Astrocyte of the hippocampus (primary cell): ENCODE results near the gene GLG1.

Source experiments
- DNase-seq: peaks from one replicate; pipeline ENCODE4 v3.0.0; 2011; ENCODE audit warnings: low read depth, low spot score

GLG1 gene

GRCh38 chr16:74472540-74472939, 134.4 kb downstream of the GLG1 start:
- no peak for DNase-seq

GRCh38 chr16:74472010-74472409, 134.9 kb downstream of the GLG1 start:
- DNase-seq: no peak

DNA sequence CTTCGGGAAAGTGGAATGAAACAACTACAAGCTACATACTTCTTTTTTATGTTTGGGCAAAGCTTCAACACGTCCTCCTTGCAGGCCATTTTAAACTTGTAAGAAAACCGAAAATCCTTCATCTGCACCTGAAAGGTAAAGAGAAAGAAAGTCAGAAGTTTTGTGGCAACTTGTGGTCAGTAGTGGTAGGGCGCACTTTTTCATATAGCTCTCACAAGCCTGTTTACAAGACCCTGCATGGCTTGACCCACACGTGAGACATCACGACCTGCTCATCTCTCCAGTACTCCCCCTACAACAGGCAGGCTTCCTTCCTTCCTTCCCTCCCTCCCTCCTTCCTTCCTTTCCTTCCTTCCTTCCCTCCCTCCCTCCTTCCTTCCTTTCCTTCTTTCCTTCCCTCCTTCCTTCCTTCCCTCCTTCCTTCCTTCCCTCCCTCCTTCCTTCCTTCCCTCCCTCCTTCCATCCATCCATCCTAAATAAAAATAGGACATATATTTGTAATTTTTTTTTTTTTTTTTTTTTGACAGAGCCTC, 136.9 kb downstream of the GLG1 start:
- no peak for DNase-seq

DNA sequence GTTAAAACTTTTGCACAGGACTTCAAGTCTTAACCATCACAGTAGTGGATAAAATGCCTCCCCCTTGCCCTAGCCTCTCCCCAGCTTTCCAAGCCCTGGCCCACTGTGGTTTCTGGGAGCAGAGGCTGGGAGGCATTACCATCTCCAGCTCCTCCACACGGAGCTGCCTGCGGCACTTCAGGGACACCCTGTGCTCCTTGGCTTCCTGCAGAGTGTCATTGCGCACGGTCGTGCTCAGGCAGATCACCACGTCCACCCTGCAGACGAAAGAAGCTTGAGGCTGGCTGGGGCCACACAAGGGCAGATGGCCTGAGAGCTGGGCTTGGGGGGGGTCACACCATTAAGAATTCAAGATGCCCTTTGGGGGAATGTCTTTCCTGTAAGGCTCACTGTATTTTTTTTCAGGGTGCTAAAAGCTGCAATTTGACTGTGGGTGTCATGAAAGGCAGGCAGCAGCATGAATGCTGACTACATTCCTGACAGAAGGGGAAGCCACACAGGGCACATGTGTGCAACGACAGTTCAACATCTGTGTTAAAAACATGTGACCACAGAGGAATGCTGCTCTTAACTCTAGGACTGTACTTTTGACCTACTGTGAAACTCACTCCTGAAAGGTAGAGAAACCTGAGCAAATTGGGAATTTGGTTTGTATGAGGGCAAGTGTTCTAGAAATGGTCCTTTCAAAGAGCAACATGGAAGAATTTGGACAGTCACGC, 137.9 kb downstream of the GLG1 start:
- no peak for DNase-seq

- DNase-seq: no peak
Measured at GRCh38 chr16:74466872-74467271, 140.0 kb downstream of the GLG1 start.

- DNase-seq: no peak
Measured at GRCh38 chr16:74465851-74466685, 140.8 kb downstream of the GLG1 start.

GRCh38 chr16:74465281-74465680, 141.6 kb downstream of the GLG1 start:
- no peak for DNase-seq

DNA sequence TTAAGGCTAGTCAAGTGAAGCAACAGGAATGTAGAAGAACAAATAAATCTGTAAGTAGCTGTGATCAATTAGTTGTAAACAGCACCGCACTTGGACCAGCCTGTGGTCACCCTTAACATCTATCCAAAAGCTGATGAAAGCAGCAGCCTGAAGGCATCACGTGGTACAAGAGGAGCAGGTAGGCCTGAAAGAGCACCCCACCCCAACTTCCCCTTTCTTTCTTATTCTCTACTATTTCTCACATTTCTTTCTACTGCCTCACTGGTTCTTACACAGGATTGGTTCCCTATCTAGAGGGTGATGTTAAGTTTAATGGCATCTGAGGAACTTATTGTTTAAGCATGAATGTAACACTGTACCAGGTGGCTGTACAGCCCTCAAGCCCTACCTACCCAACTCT, 143.0 kb downstream of the GLG1 start:
- DNase-seq: no peak

DNA sequence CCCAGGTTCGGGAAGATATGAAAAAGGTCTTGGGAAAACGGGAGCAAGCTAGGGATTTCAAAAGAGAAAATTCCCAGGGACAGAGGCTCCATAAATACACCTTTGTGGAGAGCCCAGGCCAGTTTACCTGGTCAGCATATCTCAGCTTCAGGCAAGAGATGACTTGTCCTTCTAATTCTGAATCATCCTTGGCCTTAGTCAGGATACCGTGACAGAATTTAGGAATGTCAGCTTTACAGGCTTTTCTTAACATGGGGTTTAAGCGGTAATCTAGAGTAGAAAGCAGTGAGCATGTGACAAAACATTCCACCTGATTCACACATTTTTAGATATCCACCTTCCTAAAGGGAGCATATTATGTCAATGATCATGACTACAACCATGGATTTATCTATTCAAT, 144.6 kb downstream of the GLG1 start:
- peak; percentile 29 for DNase-seq

DNA sequence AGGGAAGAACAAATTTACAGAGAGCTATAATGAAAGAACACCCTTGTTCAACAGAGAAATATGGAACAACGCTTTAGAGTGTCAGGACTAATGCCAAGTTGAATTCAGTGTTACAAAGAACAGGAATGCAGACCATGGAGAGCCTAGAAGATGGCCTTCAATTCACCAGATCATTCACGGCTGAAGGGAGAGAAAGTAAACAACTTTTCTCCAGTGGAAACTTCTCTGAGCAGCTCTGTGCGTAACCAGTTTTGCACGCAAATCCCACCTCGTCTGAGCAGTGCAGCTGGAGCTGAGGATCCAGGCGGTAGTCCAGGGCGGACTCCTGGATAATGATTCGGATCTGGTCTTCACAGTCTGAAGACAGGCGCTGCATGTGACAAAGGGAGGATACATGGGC, 145.1 kb downstream of the GLG1 start:
- peak; percentile 80 for DNase-seq

GRCh38 chr16:74460542-74460941, 146.4 kb downstream of the GLG1 start:
- DNase-seq: no peak

DNA sequence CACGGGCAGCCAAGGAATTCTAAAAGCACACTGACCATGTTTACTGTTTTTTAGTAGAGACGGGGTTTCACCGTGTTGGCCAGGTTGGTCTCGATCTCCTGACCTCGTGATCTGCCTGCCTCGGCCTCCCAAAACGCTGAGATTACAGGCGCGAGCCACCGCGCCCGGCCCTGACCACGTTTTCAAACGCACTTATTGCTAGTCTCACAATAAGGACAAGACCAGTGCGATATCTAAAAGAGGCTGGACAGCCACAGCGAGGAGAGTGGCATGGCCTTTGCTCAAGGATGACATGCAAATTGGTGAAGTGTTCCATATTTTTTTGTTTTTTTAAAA, 150.7 kb downstream of the GLG1 start:
- DNase-seq: no peak

DNA sequence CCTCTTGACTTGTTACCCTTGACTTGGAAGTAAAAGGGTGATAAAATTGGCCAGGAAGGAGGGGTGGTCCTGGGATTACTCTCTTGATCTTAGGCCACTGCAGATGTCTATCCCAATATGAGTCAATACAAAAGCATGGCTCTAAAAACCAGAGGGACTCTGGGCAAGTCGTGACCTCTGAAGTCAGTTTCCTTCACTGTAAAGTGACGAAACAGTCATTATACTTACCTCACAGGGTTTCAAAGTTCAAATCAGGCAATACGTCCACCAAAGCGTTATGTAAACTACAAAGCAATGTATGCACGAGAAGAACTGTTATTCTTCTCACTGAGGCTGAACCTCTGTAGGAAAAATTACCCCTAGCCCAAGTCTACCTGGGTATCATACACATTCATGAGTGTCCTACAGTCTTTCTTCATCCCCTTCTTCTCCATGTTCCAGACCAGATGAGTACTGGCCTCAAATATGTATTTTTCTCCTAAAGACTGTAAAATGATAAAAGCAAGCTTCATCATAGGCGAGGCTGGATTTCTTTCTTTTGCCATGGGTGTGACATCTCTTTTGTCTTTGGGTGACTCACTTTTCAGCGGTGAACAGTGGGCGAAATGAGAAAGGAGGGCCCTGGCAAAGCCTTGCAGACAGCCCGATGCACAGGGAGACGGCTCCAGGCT, 151.2 kb downstream of the GLG1 start:
- peak; percentile 84 for DNase-seq

DNA sequence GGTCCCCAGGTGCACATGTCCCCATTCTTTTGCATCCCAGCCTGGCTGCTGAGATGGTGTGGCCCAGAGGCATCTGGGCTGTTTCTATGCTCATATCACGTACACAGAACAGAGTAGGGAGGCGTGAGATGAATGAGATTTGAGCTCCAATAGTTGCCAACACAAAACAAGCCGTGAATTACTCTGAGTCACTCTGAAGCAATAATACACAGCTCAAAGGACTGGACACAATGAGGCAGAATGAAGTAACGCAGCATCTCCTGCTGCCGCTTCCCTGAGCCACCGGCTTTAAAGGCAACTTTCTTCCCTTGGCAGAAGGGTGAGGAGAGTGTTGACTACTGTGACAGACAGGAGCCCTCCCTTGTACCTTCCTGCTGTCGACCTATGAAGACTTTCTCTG, 151.7 kb downstream of the GLG1 start:
- DNase-seq: peak; percentile 83

DNA sequence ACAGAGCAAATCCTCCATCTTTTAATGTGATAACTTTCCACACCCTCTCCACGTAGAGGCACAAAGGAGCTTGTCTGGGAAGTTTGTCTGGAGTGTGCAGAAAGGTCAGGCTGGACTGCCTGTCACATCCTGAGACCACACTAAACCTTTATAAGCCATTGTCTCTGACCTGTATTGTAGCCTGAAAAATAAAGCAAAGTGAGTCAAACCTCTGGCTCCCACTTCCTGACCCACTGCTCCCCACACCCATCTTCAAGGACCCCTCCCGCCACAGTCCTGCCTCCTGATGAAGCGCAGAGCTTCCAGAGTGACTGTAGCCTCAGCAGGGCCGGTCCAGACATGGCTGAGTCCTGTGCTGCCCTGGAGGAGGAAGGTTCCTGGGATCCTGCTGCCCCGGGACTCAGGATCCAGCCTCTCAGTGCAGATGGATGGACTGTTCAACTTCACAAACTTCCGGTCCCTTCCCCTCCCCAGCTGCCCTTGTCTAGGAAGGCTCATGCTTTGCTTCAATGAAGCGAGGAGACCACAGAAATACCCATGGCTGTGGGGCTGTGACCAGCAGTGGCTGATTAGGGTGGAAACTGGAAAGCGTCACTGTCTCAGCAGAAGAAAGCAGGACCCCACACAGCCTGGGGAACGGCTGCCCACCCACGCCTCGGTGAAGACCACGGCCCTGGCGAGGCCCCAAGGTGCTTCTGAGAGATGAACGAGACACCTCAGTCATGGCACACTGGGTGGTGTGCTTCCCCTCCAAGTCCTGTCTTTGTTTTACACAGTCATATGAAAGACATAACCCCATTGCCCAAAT, 154.8 kb downstream of the GLG1 start:
- DNase-seq: peak; percentile 12

DNA sequence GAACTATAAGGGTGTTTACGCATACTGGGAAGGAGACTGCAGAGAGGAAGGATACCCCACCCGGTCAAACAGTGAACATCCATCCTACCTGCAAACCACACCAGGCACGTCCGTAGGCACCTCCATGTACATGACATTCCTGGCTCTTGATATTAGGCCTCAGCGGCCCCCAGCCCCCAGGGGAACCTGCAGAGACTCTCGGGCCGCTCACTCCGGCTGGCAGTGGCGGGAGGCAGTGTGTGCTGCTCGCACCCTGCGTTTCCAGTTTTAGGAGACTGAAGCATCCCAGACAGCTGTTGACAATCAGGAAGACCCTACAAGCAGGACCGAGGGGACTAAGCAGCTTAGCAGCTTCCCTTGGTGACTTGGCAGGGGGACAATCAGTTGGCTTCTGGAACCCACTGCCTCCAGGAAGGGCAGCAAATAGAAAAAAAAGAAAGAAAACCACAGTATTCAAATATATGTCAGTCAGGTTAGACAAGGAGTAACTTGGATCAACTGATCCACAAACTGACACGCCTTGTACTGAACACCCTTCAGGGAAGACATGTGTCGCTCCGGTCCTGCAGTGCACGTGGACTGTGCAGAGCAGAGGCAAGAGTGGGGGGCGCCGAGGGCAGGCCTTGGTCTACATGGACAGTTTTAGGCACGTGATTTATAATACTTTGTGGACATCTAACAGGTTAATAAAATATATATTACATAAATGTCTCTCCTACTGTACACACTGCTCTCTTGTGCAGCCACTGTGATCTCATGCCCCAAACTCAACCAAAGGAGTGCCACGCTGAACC, 155.8 kb downstream of the GLG1 start:
- DNase-seq: no peak

- no peak for DNase-seq
Measured at GRCh38 chr16:74450236-74450635, 156.7 kb downstream of the GLG1 start.

DNA sequence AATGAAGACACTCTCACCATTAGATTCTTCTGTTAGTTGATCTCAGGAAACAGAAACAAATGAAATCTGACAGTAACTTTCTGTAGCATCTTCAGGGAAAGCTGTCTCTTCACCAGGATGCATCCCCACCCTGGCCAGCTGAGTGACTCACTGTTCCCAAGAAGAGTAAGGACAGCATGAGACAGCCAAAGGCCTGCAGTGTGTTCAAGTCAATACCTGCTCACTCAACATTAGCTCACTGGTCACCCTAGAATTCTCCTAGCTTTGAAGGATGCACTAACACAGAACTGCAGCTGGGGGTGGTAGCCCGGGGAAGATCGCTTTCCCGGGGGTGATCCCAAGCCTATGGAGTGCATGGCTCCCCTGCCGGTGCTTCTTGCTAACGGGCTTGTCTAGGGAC, 157.4 kb downstream of the GLG1 start:
- no peak for DNase-seq

DNA sequence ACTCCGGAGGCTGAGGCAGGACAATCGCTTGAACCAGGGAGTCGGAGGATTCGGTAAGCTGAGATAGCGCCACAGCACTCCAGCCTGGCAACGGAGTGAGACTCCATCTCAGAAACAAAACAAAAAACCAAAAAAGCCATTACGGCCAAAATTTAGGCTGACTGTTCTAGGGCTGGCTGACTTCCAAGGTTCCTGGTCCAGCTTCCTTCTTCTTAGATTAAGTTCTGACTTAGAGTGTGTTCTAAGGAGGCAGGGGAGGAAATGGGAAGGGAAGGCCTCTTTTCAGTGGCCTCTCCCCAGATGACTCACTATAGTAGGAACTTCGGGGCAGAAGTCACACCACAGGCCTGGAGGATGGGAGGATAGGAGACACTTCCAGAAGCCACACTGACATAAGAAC, 157.9 kb downstream of the GLG1 start:
- DNase-seq: peak; percentile 70

DNA sequence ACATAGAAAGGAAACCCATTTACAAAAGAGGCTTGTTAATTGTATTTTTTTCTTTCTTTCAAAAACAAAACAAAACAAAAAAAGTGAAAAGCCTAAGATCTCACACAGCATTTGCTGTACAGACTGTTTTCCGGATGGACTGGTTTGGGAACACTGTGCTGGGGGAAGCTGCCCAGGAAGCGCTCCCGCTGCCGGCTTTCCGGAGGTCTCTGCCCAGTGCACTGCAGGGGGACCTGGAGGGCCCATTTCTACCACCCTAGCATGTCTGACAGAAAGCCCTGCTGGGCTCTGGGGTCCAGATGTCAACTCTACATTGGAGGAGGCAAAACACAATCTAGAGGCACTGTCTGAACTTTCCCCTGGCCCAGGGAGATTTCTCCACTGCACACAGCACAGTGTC, 159.3 kb downstream of the GLG1 start:
- DNase-seq: no peak

- no peak for DNase-seq
Measured at GRCh38 chr16:74446866-74447265, 160.0 kb downstream of the GLG1 start.
